GM12892 (cell line): ENCODE measurements around the gene HORMAD2.

Experiments
- POLR2A ChIP-seq: IDR thresholded peaks from 2 replicates; pipeline ENCODE4 v1.6.1; 2011; ENCODE audit warnings: low read depth, low read length, control low read depth
- TAF1 ChIP-seq: IDR thresholded peaks from 2 replicates; pipeline ENCODE4 v1.6.1; 2011; ENCODE audit warnings: low read depth, mild to moderate bottlenecking, control low read depth, low read length, borderline replicate concordance

DNA sequence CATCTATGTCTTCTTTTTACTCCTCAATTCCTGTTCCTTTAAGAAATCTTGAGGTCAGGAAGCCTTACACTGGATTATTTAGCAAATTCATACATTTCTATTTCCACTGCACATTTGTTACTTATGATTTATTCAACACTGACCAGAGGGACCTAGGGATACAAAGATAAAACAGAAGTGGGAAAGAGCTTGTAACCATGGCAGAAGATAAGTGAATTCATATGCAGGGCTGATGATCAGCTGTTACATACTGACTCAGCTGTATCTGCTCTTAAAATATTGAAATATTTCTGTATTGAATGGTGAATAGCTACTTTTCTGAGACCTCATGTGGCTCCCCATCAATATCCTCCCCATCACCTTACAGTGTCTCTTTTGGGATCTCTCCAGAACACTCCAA is 25.2 kb downstream of the HORMAD2 start:
- TF ChIP-seq POLR2A (no peak), TAF1 (no peak)
